Left lung (tissue), 10 donors: ENCODE results near the gene HMGCS2. TPM values are rescaled to one million over a fixed set of nuclear protein-coding genes. Genes with fewer than 3 reads are reported as not detected.

ENCODE experiments used
- ATAC-seq: fragments of 200-7000 bp; cut with Tn5 transposase; one replicate; pipeline ENCODE4 v1.9.1; 2020; ENCODE audit warnings: moderate library complexity
- DNase-seq, 4 donors: peaks; one replicate each; pipeline ENCODE4 v3.0.0-alpha.2; 2013 to 2020
- H3K27ac ChIP-seq, 2 donors: fragments of 200-600 bp; sonication (generic) in 1 of 2; one replicate each; pipeline versions ENCODE4 v1.5.0 to v1.8.0; 2020 to 2021
- H3K27me3 ChIP-seq, 2 donors: fragments of 200-600 bp; sonication (generic) in 1 of 2; one replicate each; pipeline versions ENCODE4 v1.5.0 to v1.8.0; 2020 to 2021
- H3K36me3 ChIP-seq, 2 donors: fragments of 200-600 bp; sonication (generic) in 1 of 2; one replicate each; pipeline versions ENCODE4 v1.5.0 to v1.8.0; 2020 to 2021
- H3K4me1 ChIP-seq, 2 donors: fragments of 200-600 bp; one replicate each; pipeline ENCODE4 v1.8.0; 2021
- H3K4me3 ChIP-seq, 2 donors: fragments of 200-600 bp; sonication (generic) in 1 of 2; one replicate each; pipeline versions ENCODE4 v1.5.0 to v1.8.0; 2020 to 2021; ENCODE audit warnings: mild to moderate bottlenecking in 1 of 2
- H3K9me3 ChIP-seq, 2 donors: fragments of 200-600 bp; sonication (generic) in 1 of 2; one replicate each; pipeline versions ENCODE4 v1.5.0 to v1.8.0; 2020 to 2021
- intact Hi-C, 2 donors: fragments of 100-400 bp; cut with DNase I; formaldehyde crosslinking; loops; one replicate each; pipeline versions ENCODE4 v1.11.2 to v1.14.2; 2022
- polyA plus RNA-seq, 6 donors: library from polyadenylated mRNA; unstranded; fragments of 120-200 nt; gene quantifications; one replicate each; pipeline ENCODE4 v1.2.1, GENCODE V29; 2013; ENCODE audit not compliant: insufficient read length in 6 of 6
- total RNA-seq, 2 donors: library from RNA; stranded (reverse); fragmentation: NEBNext Ultra II Directional; extraction: Animal tissue kit (Norgen Biotek cat#: 25700); gene quantifications; one replicate each; pipeline ENCODE4 v1.2.1, GENCODE V29; 2021
- TF ChIP-seq, protein P1 (sequence below), 2 donors: fragments of 200-600 bp; sonication (generic) in 1 of 2; IDR thresholded peaks; one replicate each; pipeline versions ENCODE4 v1.5.0 to v1.8.0; 2021; ENCODE audit warnings: antibody characterized with exemption in 2 of 2
- donor health status: DM: no; HTN: yes; CAD: no.
- donor health status: DM: no; HTN: no; CAD: no.

HMGCS2 gene
- total and polyA plus RNA-seq, 8 donors: 0.26 to 1.2 (median 0.58) TPM; not detected in 1

GRCh38 chr1:119732465-119733168 is 36.1 kb downstream of the HMGCS2 start:
- TF ChIP-seq, protein P1, sequence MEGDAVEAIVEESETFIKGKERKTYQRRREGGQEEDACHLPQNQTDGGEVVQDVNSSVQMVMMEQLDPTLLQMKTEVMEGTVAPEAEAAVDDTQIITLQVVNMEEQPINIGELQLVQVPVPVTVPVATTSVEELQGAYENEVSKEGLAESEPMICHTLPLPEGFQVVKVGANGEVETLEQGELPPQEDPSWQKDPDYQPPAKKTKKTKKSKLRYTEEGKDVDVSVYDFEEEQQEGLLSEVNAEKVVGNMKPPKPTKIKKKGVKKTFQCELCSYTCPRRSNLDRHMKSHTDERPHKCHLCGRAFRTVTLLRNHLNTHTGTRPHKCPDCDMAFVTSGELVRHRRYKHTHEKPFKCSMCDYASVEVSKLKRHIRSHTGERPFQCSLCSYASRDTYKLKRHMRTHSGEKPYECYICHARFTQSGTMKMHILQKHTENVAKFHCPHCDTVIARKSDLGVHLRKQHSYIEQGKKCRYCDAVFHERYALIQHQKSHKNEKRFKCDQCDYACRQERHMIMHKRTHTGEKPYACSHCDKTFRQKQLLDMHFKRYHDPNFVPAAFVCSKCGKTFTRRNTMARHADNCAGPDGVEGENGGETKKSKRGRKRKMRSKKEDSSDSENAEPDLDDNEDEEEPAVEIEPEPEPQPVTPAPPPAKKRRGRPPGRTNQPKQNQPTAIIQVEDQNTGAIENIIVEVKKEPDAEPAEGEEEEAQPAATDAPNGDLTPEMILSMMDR (IDR thresholded peaks at IDR 0.05): no peak
- DNase-seq (no peak), ATAC-seq (no peak)
- Histone ChIP-seq H3K9me3 (no peaks in the 10 kb centered on the region), H3K27ac (no peak overlapping the region), H3K36me3 (peaks cover 0 to 19% of the 10 kb centered on the region in 2 donors), H3K4me3 (no peak overlapping the region), H3K27me3 (no peaks in the 10 kb centered on the region), H3K4me1 (no peaks in the 10 kb centered on the region)
- intact Hi-C loops: no loop called here

DNA sequence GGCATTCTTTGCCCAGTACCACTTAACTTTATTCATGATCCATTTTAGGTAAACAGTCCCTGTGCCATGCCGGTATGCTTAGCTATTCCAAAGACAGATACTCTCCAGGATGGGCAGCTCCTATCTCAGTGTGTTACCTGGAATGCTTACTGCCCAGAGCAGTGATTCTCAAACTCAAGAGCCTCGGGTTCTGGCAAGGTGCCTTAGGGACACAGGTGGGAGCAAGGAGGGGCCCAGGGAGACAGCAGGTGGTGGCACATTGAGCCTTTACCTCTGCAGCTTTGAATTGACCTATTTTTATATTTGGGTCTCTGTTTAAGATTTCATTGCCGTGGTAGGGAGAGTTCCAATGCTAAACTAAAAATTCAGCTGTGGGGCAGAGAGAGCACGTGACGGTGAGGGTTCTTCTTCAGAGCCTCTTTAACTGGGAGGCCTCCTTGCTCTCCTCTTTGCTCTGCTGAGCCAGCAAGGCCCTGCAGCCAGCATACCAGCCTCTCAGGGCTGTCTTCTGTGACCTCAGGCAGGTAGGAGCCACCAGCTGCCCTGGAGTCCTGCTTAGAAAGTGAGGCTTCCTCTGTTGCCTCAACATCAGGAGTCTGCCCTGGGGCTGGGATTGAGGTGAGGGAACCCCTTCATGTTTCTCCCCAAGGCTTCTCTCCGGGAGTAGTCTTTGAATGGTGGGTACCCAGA is 36.8 kb downstream of the HMGCS2 start:
- Histone ChIP-seq H3K36me3 (peaks cover 0 to 25% of the 10 kb centered on the region in 2 donors), H3K9me3 (no peaks in the 10 kb centered on the region), H3K27me3 (no peaks in the 10 kb centered on the region), H3K27ac (no peak overlapping the region), H3K4me3 (no peak overlapping the region), H3K4me1 (no peaks in the 10 kb centered on the region)
- TF ChIP-seq, protein P1 (IDR thresholded peaks at IDR 0.05): no peak
- no peak for DNase-seq
- no peak for ATAC-seq
- intact Hi-C loops: no loop called here

- H3K27me3 ChIP-seq: no peaks in the 10 kb centered on the region
- H3K9me3 ChIP-seq: no peaks in the 10 kb centered on the region
- H3K27ac ChIP-seq: no peak overlapping the region
- H3K4me3 ChIP-seq: no peak overlapping the region
- TF ChIP-seq, protein P1 (IDR thresholded peaks at IDR 0.05): no peak
- H3K36me3 ChIP-seq: peaks cover 0 to 31% of the 10 kb centered on the region in 2 donors
- H3K4me1 ChIP-seq: no peaks in the 10 kb centered on the region
- intact Hi-C loops: no loop called here
- no peak for DNase-seq
- ATAC-seq: no peak
Measured at GRCh38 chr1:119731060-119731459, 37.6 kb downstream of the HMGCS2 start.

DNA sequence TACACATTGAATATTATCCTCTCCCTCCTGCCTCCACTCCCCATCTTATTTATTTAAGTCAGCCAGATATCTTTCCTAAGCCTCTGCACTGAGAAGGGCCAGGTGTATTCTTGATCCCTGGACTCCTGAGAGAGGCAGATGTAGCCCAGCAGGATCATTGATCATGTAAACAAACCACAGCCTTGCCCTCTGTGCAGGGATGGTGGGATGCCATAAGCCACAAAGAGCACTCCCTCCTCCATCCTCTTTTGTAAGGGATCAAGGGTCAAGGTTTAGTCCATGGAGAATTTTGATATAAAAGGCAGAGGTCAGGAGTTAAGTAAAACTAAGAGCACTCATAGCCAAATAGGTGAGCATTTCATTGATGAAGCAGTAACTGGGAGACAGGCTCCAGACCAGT is 39.7 kb downstream of the HMGCS2 start:
- H3K4me1 ChIP-seq: no peaks in the 10 kb centered on the region
- H3K9me3 ChIP-seq: no peaks in the 10 kb centered on the region
- ATAC-seq (no peak), DNase-seq (no peak)
- H3K27ac ChIP-seq: no peak overlapping the region
- H3K27me3 ChIP-seq: no peaks in the 10 kb centered on the region
- H3K36me3 ChIP-seq: peaks cover 0 to 25% of the 10 kb centered on the region in 2 donors
- TF ChIP-seq, protein P1 (IDR thresholded peaks at IDR 0.05): no peak
- intact Hi-C loops: no loop called here
- no peak overlapping the region for H3K4me3 ChIP-seq

DNA sequence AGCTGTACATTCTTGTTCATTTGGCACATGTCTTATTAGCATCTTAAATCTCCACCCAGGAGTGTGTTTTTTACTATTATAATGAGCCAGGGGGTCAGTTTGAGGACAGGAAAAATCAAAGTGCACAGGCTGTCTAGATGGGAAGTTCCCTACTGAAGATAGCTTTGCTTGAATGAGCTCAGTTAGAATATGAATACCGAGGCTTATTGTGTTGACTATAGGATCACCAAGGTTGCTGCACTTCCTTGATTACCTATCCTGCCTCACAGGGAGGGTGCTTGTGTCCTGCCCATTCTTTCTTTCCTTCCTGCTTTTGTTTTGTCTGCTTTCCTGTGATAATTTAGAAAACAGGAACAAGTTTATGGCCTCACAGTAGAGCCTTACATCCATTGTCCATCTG is 40.7 kb downstream of the HMGCS2 start:
- Histone ChIP-seq H3K36me3 (peaks cover 0 to 33% of the 10 kb centered on the region in 2 donors), H3K27me3 (no peaks in the 10 kb centered on the region), H3K4me1 (no peaks in the 10 kb centered on the region), H3K4me3 (no peak overlapping the region), H3K9me3 (no peaks in the 10 kb centered on the region), H3K27ac (no peak overlapping the region)
- DNase-seq: no peak
- intact Hi-C loops: no loop called here
- TF ChIP-seq, protein P1 (IDR thresholded peaks at IDR 0.05): no peak
- ATAC-seq: no peak
